Measurements from ENCODE around the gene SPATA33.
A peak's percentile ranks its signal among the peaks of the same experiment; 100 is the strongest.

Gene SPATA33

DNA sequence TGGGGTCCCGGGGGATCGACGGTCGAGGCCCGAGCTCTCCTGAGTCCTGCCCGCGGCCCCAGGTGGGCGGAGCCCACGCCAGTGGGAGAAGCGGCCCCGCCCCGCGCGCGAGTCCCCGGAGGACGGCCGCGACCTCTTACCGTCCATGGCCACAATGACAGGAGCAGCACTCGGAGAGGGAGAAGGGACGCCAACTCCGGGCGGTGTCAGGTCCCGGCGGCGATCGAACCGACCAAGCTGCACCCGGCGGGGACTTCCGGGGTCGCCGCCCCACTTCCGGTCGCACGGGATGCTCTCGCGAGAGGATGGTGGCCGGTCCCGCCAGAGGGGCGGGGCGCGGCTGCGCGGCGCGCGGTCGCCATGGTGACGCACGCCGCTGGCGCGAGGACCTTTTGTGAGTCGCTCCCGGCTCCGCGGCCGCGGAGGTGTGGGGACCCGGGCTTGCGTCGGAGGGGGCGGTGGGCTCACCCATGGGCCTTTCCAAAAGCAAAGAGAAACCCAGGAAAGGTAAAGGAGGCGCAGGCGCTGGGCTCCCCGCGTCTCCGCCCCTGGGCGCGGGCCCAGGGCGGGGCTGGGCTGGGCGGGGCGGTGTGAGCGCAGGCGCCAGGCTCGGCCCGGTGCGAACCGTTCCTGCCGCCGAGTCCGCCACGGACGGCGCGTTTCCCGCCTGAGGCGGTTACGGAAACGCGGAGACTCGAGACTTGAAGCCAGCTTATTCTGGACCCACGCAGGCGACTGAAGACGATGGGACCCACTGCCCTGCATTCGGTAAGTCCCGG, at the start of gene SPATA33, which contains the start of gene CHMP1A:
TSS of gene SPATA33 (plus strand) at position 395 of the 779 bp plus-strand sequence. CDS start at position 471, 76 bp downstream.
TSS of gene CHMP1A (minus strand) at position 267 of the 779 bp plus-strand sequence. CDS start at position 147, 120 bp downstream.
- peak within 1 kb of the TSS; percentile 82 for H3K27ac ChIP-seq (ENCODE audit: low read depth, low read length)
- H3K9ac ChIP-seq (ENCODE audit: low read depth in 1 of 2, low read length in 2 of 2), result peak within 1 kb of the TSS; percentile 94 to 95
- peaks cover 23 to 25% of the 10 kb centered on the region in 2 donors for H3K4me1 ChIP-seq (ENCODE audit: control insufficient read depth in 1 of 2, insufficient read depth in 2 of 2, low read length in 2 of 2)
- H3K36me3 ChIP-seq (ENCODE audit: control insufficient read depth in 1 of 2, insufficient read depth in 2 of 2, low read length in 2 of 2), result peaks cover 5 to 19% of the 10 kb centered on the region in 2 donors
- no peaks in the 10 kb centered on the region for H3K9me3 ChIP-seq (ENCODE audit: control insufficient read depth in 1 of 2, low read length in 2 of 2)
- no peaks in the 10 kb centered on the region for H3K27me3 ChIP-seq (ENCODE audit: control insufficient read depth in 1 of 2, insufficient read depth in 2 of 2, low read length in 2 of 2)
- H3K4me3 ChIP-seq (ENCODE audit: low read depth in 1 of 2, low read length in 2 of 2), result peak within 1 kb of the TSS; percentile 80 to 91

DNA sequence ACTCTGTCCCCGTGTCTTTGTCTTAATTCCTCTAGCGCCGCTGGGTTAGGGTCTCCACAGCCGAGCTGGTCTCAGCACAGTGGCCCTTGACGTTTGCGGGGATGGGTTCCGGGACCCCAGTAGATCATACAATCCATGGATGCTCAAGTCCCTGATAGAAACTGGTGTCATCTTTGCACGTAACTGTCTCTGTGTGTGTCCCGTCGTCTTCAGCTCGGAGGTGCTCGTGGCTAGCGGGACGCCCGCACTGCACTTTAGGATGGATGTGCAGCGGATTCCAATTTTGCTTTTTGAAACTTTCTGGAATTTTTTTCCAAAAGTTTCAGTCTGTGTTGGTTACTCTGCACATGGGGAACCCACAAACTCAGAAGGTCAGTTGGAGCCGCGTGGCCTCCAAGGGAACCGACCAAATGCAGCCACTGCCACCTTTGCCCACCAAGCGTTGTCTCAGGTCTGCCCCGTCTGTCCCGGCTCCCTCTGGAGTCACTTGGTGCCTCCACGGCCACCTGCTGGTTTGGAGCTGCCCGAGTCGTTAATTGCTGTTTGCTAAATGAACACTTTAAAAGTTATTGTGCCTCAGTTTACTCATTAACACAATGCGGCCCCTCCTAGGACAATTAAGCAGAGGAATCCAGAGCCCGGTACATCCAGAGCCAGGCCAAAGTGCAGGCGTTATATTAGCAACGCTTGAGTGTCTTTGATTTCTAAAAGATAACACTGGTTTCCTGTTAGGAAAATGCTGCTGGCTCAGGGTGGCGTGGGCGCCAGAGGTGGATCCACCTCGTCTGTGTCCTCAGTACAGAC, 49.5 kb upstream of the SPATA33 start:
- no peaks in the 10 kb centered on the region for H3K9me3 ChIP-seq (ENCODE audit: control insufficient read depth in 1 of 2, low read length in 2 of 2)
- H3K4me1 ChIP-seq (ENCODE audit: control insufficient read depth in 1 of 2, insufficient read depth in 2 of 2, low read length in 2 of 2), result peaks cover 17% of the 10 kb centered on the region in 2 donors
- H3K4me3 ChIP-seq (ENCODE audit: low read depth in 1 of 2, low read length in 2 of 2), result no peak overlapping the region
- H3K9ac ChIP-seq (ENCODE audit: low read depth in 1 of 2, low read length in 2 of 2), result no peak overlapping the region
- H3K36me3 ChIP-seq (ENCODE audit: control insufficient read depth in 1 of 2, insufficient read depth in 2 of 2, low read length in 2 of 2), result no peaks in the 10 kb centered on the region
- peaks cover 0 to under 1% of the 10 kb centered on the region in 2 donors for H3K27me3 ChIP-seq (ENCODE audit: control insufficient read depth in 1 of 2, insufficient read depth in 2 of 2, low read length in 2 of 2)
- no peak overlapping the region for H3K27ac ChIP-seq (ENCODE audit: low read depth, low read length)

DNA sequence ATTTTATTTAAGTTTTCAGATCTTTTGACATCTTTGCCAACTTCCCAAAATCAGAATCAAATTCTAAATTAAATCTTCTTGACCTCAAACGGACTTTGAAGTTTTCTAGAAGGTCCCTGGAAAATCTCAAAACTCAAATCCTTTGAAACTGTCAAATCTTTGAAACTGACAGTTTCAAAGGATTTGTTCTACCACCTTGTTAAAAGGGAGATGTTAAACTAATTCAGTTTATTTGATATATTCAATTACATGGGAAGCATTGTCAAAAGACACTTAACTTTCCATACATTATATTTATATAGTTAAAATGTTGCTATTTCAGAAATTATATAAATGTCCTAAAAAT, 47.6 kb upstream of the SPATA33 start:
- Histone ChIP-seq H3K36me3 (ENCODE audit: control insufficient read depth in 1 of 2, insufficient read depth in 2 of 2, low read length in 2 of 2) (no peaks in the 10 kb centered on the region), H3K4me3 (ENCODE audit: low read depth in 1 of 2, low read length in 2 of 2) (no peak overlapping the region), H3K4me1 (ENCODE audit: control insufficient read depth in 1 of 2, insufficient read depth in 2 of 2, low read length in 2 of 2) (peaks cover 20 to 21% of the 10 kb centered on the region in 2 donors), H3K9me3 (ENCODE audit: control insufficient read depth in 1 of 2, low read length in 2 of 2) (no peaks in the 10 kb centered on the region), H3K27me3 (ENCODE audit: control insufficient read depth in 1 of 2, insufficient read depth in 2 of 2, low read length in 2 of 2) (no peaks in the 10 kb centered on the region), H3K9ac (ENCODE audit: low read depth in 1 of 2, low read length in 2 of 2) (no peak overlapping the region), H3K27ac (ENCODE audit: low read depth, low read length) (no peak overlapping the region)

DNA sequence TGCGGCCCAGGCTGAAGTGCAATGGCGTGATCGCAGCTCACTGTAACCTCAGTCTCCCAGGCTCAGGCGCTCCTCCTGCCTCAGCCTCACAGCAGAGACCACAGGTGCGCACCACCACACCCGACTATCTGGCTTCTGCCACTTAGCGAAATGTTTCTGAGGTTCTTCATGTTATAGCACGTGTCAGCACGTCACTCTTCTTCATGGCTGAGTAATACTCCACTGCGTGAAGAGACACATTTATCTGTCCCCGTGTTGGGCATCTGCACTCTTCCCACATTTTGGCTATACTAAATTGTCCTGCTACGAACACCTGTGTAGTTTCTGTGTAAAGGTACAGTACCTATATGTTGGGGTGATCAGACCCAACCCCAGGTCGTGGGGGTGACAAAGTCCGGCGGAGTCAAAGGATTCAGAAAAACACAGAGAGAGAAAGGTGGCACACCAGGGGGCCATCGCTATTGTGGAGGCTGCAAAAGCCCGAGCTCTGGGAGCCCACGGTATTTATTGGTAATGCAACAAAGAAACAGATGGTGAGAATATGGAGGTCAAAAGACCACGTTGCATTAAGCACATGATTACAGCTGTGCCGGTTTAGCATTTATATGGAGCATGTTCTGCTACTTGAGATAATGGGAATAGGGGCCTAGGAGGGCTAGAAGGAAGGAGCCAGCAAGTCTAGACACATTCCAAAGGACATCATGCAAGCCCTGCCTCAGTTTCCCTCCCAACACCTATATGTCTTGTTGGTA, 45.0 kb upstream of the SPATA33 start:
- Histone ChIP-seq H3K27me3 (ENCODE audit: control insufficient read depth in 1 of 2, insufficient read depth in 2 of 2, low read length in 2 of 2) (no peaks in the 10 kb centered on the region), H3K9me3 (ENCODE audit: control insufficient read depth in 1 of 2, low read length in 2 of 2) (no peaks in the 10 kb centered on the region), H3K9ac (ENCODE audit: low read depth in 1 of 2, low read length in 2 of 2) (peak overlapping the region; percentile 63 to 66), H3K4me3 (ENCODE audit: low read depth in 1 of 2, low read length in 2 of 2) (peak overlapping the region; percentile 61 to 65), H3K36me3 (ENCODE audit: control insufficient read depth in 1 of 2, insufficient read depth in 2 of 2, low read length in 2 of 2) (no peaks in the 10 kb centered on the region), H3K27ac (ENCODE audit: low read depth, low read length) (no peak overlapping the region), H3K4me1 (ENCODE audit: control insufficient read depth in 1 of 2, insufficient read depth in 2 of 2, low read length in 2 of 2) (peaks cover 21 to 25% of the 10 kb centered on the region in 2 donors)

DNA sequence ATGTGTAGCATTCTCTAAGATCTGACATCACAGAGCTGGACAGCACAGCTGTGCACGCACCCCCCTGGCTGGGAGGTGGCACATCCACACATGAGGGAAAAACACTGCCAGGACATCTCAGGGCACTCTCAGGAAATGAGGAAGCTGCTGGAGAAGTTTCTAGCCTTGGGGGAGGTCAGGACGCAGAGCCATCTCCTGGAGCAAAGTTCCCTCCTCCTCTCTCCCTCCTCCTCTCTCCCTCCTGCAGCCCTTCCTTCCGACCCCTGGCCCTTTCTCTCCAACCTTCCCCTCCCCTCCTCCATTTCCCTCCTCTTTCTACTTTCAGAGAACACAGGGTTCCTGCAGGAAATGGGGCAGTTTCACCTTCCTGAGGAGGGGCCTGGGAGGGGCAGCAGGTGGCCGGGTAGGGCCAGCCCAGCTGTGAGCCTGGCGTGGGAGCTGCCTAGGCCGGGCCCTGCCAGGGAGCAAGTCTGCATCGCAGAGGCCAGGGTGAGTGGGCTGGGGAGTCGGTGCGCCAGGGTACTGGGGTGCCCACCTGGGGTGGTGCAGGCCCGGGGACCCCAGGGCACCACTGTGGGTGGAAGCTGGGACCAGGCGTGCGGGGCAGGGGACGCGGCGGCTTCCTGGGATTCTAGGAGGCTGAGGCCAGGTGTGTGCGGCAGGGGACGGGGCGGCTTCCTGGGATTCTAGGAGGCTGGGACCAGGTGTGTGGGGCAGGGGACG, 44.2 kb upstream of the SPATA33 start, which contains the start of gene DPEP1:
TSS of gene DPEP1 (plus strand) at position 412 of the 723 bp plus-strand sequence. CDS start 16,769 bp downstream, outside the sequence.
- no peaks in the 10 kb centered on the region for H3K27me3 ChIP-seq (ENCODE audit: control insufficient read depth in 1 of 2, insufficient read depth in 2 of 2, low read length in 2 of 2)
- H3K4me1 ChIP-seq (ENCODE audit: control insufficient read depth in 1 of 2, insufficient read depth in 2 of 2, low read length in 2 of 2), result peaks cover 13 to 17% of the 10 kb centered on the region in 2 donors
- no peaks in the 10 kb centered on the region for H3K36me3 ChIP-seq (ENCODE audit: control insufficient read depth in 1 of 2, insufficient read depth in 2 of 2, low read length in 2 of 2)
- H3K9me3 ChIP-seq (ENCODE audit: control insufficient read depth in 1 of 2, low read length in 2 of 2), result no peaks in the 10 kb centered on the region
- H3K9ac ChIP-seq (ENCODE audit: low read depth in 1 of 2, low read length in 2 of 2), result peak within 1 kb of the TSS; percentile 63 to 66
- peak within 1 kb of the TSS; percentile 61 to 65 for H3K4me3 ChIP-seq (ENCODE audit: low read depth in 1 of 2, low read length in 2 of 2)
- H3K27ac ChIP-seq (ENCODE audit: low read depth, low read length), result no peak within 1 kb of the TSS

DNA sequence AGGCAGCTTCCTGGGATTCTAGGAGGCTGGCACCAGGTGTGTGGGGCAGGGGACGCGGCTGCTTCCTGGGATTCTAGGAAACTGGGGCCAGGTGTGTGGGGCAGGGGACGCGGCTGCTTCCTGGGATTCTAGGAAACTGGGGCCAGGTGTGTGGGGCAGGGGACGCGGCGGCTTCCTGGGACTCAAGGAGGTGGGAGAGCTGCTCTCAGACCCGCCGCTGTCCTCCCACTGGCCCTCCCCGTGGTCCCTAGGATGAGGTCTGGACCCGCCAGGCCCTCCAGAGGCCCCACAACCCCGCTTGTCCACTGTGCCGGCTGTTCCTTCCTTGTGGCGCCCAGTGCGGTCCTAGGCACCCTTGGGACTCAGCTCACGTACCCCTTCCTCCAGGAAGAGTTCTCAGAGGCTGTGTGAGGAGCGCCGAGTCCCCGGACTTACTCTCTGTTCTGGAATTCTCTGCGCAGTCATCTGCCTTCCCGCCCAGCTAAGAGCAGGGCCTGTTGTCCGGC, 43.6 kb upstream of the SPATA33 start:
- Histone ChIP-seq H3K9ac (ENCODE audit: low read depth in 1 of 2, low read length in 2 of 2) (peak overlapping the region in 1 of 2 donors; percentile 63), H3K36me3 (ENCODE audit: control insufficient read depth in 1 of 2, insufficient read depth in 2 of 2, low read length in 2 of 2) (no peaks in the 10 kb centered on the region), H3K27ac (ENCODE audit: low read depth, low read length) (no peak overlapping the region), H3K4me3 (ENCODE audit: low read depth in 1 of 2, low read length in 2 of 2) (peak overlapping the region; percentile 61 to 65), H3K9me3 (ENCODE audit: control insufficient read depth in 1 of 2, low read length in 2 of 2) (no peaks in the 10 kb centered on the region), H3K4me1 (ENCODE audit: control insufficient read depth in 1 of 2, insufficient read depth in 2 of 2, low read length in 2 of 2) (peaks cover 8 to 12% of the 10 kb centered on the region in 2 donors), H3K27me3 (ENCODE audit: control insufficient read depth in 1 of 2, insufficient read depth in 2 of 2, low read length in 2 of 2) (no peaks in the 10 kb centered on the region)

DNA sequence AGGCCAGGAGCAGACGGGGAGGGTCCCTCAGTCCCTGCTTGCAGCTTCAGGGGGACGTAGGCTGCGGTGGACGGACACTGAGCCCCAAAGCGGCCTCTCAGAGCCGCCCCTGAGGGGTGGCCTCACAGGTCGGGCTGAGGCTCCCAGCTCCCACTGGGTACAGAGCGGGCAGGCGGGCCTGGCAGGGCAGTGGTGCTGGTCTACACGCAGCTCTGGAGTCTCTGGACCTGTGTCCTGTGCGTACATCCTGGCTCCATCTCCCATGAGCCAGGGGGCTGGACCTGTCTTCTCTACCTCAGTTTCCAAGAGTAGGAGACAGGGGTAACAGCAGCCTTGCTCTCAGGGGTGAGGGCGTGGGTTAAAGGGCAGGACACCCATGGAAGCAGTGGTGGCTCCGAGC, 42.5 kb upstream of the SPATA33 start:
- H3K27ac ChIP-seq (ENCODE audit: low read depth, low read length), result no peak overlapping the region
- no peaks in the 10 kb centered on the region for H3K36me3 ChIP-seq (ENCODE audit: control insufficient read depth in 1 of 2, insufficient read depth in 2 of 2, low read length in 2 of 2)
- H3K27me3 ChIP-seq (ENCODE audit: control insufficient read depth in 1 of 2, insufficient read depth in 2 of 2, low read length in 2 of 2), result no peaks in the 10 kb centered on the region
- H3K4me3 ChIP-seq (ENCODE audit: low read depth in 1 of 2, low read length in 2 of 2), result peak overlapping the region in 1 of 2 donors; percentile 40
- peaks cover 8 to 12% of the 10 kb centered on the region in 2 donors for H3K4me1 ChIP-seq (ENCODE audit: control insufficient read depth in 1 of 2, insufficient read depth in 2 of 2, low read length in 2 of 2)
- H3K9me3 ChIP-seq (ENCODE audit: control insufficient read depth in 1 of 2, low read length in 2 of 2), result no peaks in the 10 kb centered on the region
- H3K9ac ChIP-seq (ENCODE audit: low read depth in 1 of 2, low read length in 2 of 2), result no peak overlapping the region

DNA sequence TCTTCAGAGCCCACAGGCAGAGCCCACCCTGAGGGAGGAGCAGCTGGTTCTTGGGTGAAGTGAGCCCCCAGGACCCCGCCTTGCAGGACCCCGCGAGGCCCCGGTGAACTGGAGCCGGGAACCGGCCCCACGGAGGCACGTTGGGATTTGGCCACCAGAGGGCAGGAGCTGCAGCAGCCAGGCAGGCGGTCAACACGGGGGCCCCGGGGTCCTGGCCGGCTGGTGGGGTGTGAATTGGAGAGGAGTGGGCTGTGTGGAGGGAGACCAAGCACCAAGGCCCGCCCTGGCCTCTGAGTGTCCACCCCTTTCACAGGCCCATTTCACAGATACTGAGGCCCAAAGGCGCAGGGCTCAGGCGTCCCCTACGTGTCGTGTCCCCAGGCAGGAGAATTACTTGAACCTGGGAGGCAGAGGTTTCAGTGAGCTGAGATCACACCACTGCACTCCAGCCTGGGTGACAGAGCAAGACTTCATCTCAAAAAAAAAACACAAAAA, 42.0 kb upstream of the SPATA33 start:
- Histone ChIP-seq H3K4me1 (ENCODE audit: control insufficient read depth in 1 of 2, insufficient read depth in 2 of 2, low read length in 2 of 2) (peaks cover 8 to 12% of the 10 kb centered on the region in 2 donors), H3K4me3 (ENCODE audit: low read depth in 1 of 2, low read length in 2 of 2) (peak overlapping the region in 1 of 2 donors; percentile 40), H3K27me3 (ENCODE audit: control insufficient read depth in 1 of 2, insufficient read depth in 2 of 2, low read length in 2 of 2) (no peaks in the 10 kb centered on the region), H3K9ac (ENCODE audit: low read depth in 1 of 2, low read length in 2 of 2) (no peak overlapping the region), H3K9me3 (ENCODE audit: control insufficient read depth in 1 of 2, low read length in 2 of 2) (no peaks in the 10 kb centered on the region), H3K27ac (ENCODE audit: low read depth, low read length) (no peak overlapping the region), H3K36me3 (ENCODE audit: control insufficient read depth in 1 of 2, insufficient read depth in 2 of 2, low read length in 2 of 2) (no peaks in the 10 kb centered on the region)

DNA sequence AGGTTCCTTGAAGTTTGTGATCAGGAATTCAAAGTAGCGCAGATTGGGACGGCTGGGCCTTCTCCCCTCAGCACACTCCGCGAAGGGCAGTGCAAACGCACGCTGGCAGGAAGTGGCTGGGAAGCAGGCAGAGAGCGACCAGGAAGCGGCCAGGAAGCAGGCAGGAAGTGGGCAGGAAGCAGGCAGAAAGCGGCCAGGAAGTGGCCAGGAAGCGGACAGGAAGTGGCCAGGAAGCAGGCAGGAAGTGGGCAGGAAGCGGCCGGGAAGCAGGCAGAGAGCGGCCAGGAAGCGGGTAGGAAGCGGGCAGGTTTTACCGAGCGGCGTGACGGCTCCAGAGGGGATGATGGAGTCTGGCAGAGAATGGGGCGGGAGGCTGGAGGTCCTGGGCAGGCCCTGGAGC, 41.0 kb upstream of the SPATA33 start:
- Histone ChIP-seq H3K4me1 (ENCODE audit: control insufficient read depth in 1 of 2, insufficient read depth in 2 of 2, low read length in 2 of 2) (peaks cover 8 to 12% of the 10 kb centered on the region in 2 donors), H3K27ac (ENCODE audit: low read depth, low read length) (no peak overlapping the region), H3K9ac (ENCODE audit: low read depth in 1 of 2, low read length in 2 of 2) (no peak overlapping the region), H3K9me3 (ENCODE audit: control insufficient read depth in 1 of 2, low read length in 2 of 2) (no peaks in the 10 kb centered on the region), H3K4me3 (ENCODE audit: low read depth in 1 of 2, low read length in 2 of 2) (no peak overlapping the region), H3K27me3 (ENCODE audit: control insufficient read depth in 1 of 2, insufficient read depth in 2 of 2, low read length in 2 of 2) (no peaks in the 10 kb centered on the region), H3K36me3 (ENCODE audit: control insufficient read depth in 1 of 2, insufficient read depth in 2 of 2, low read length in 2 of 2) (no peaks in the 10 kb centered on the region)

Data from duodenal mucosa (tissue), 2 donors.